ENCODE results near the gene DOCK1. TPM values are rescaled to one million over a fixed set of nuclear protein-coding genes. Genes with fewer than 3 reads are reported as not detected.

Gene DOCK1
- total and polyA plus RNA-seq, 3 donors from 2014 or later, result 19.0 to 46.2 (median 32.0) TPM

DNA sequence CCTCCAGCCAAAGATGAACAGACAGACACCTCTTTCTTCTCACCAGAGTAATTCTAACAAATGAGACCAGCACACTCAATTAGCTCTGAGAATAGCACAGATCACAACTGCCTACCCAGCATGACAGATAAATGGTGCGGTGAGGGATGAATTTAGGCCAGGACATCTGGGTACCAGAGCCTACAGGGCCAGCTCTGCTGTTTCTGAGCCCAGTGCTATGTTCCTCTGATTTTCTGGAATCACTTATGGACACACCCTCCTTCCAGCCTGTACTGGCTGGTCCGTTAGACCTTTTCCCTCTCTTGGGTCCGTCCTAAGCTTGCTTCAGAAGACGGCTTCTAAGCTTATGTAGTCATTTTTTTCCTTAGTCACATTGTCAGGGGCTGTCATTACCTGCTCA, 217.6 kb downstream of the DOCK1 start:
- H3K9me3 ChIP-seq, result no peaks in the 10 kb centered on the region
- TF ChIP-seq POLR2A (IDR thresholded peaks at IDR 0.05), result no peak
- TF ChIP-seq, protein P1, sequence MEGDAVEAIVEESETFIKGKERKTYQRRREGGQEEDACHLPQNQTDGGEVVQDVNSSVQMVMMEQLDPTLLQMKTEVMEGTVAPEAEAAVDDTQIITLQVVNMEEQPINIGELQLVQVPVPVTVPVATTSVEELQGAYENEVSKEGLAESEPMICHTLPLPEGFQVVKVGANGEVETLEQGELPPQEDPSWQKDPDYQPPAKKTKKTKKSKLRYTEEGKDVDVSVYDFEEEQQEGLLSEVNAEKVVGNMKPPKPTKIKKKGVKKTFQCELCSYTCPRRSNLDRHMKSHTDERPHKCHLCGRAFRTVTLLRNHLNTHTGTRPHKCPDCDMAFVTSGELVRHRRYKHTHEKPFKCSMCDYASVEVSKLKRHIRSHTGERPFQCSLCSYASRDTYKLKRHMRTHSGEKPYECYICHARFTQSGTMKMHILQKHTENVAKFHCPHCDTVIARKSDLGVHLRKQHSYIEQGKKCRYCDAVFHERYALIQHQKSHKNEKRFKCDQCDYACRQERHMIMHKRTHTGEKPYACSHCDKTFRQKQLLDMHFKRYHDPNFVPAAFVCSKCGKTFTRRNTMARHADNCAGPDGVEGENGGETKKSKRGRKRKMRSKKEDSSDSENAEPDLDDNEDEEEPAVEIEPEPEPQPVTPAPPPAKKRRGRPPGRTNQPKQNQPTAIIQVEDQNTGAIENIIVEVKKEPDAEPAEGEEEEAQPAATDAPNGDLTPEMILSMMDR (IDR thresholded peaks at IDR 0.05), result no peak
- intact Hi-C loops (cut with DNase I; ENCODE audit: low total_unique reads), result no loop called here
- no peak for DNase-seq
- H3K4me1 ChIP-seq, result no peaks in the 10 kb centered on the region
- no peaks in the 10 kb centered on the region for H3K27me3 ChIP-seq
- no peaks in the 10 kb centered on the region for H3K36me3 ChIP-seq (ENCODE audit: low read depth, missing control alignments)
- H3K27ac ChIP-seq, result no peak overlapping the region
- no peak overlapping the region for H3K4me3 ChIP-seq
- 67 to 70% methylated on average over 4 of the region's 4 CpGs for WGBS, 2 donors

DNA sequence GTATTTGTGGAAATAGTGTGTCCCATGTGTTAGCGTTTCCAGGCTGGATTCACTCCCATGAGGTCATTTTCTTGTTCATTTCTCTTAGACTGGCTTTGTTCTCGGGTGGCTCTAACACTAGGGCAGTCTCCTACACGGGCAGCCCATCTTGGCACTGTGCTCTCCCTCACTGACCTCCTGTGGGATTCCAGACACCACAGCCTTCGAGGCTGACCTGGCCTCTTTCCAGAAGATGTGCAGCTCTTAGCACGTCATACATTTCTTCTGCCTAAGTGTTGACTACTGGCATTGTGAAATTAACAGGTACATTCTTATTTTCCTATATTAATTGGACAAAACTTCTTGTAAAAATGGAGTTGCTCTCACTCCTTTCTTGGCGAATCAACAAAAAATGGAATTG, 218.4 kb downstream of the DOCK1 start:
- intact Hi-C loops (cut with DNase I; ENCODE audit: low total_unique reads), result no loop called here
- Histone ChIP-seq H3K36me3 (ENCODE audit: low read depth, missing control alignments) (no peaks in the 10 kb centered on the region), H3K27ac (no peak overlapping the region), H3K4me3 (no peak overlapping the region), H3K4me1 (no peaks in the 10 kb centered on the region), H3K9me3 (no peaks in the 10 kb centered on the region), H3K27me3 (no peaks in the 10 kb centered on the region)
- 72 to 73% methylated on average over 6 of the region's 6 CpGs for WGBS, 2 donors
- no peak for DNase-seq
- TF ChIP-seq POLR2A (IDR thresholded peaks at IDR 0.05), result no peak
- TF ChIP-seq, protein P1 (IDR thresholded peaks at IDR 0.05), result no peak

- WGBS, 2 donors, result 86 to 87% methylated on average over 9 of the region's 9 CpGs
Measured at GRCh38 chr10:127125331-127125730, 220.1 kb downstream of the DOCK1 start.

GRCh38 chr10:127127822-127128221, 222.6 kb downstream of the DOCK1 start:
- H3K4me3 ChIP-seq, result no peak overlapping the region
- no peak for TF ChIP-seq POLR2A (IDR thresholded peaks at IDR 0.05)
- TF ChIP-seq, protein P1 (IDR thresholded peaks at IDR 0.05), result no peak
- WGBS, 2 donors, result 84 to 91% methylated on average over 1 of the region's 1 CpG

More at GRCh38 chr10:127125331-127125730, 220.1 kb downstream of the DOCK1 start:
- H3K36me3 ChIP-seq (ENCODE audit: low read depth, missing control alignments), result no peaks in the 10 kb centered on the region
- H3K4me1 ChIP-seq, result no peaks in the 10 kb centered on the region
- no peaks in the 10 kb centered on the region for H3K27me3 ChIP-seq
- H3K27ac ChIP-seq, result no peak overlapping the region
- TF ChIP-seq POLR2A (IDR thresholded peaks at IDR 0.05), result no peak
- intact Hi-C loops (cut with DNase I; ENCODE audit: low total_unique reads), result no loop called here
- no peaks in the 10 kb centered on the region for H3K9me3 ChIP-seq
- H3K4me3 ChIP-seq, result no peak overlapping the region
- DNase-seq, result no peak

GRCh38 chr10:127129104-127129503, 223.9 kb downstream of the DOCK1 start:
- Histone ChIP-seq H3K27ac (no peak overlapping the region), H3K27me3 (no peaks in the 10 kb centered on the region), H3K4me3 (no peak overlapping the region), H3K9me3 (no peaks in the 10 kb centered on the region), H3K4me1 (no peaks in the 10 kb centered on the region), H3K36me3 (ENCODE audit: low read depth, missing control alignments) (no peaks in the 10 kb centered on the region)
- intact Hi-C loops (cut with DNase I; ENCODE audit: low total_unique reads), result no loop called here
- TF ChIP-seq POLR2A (IDR thresholded peaks at IDR 0.05), result no peak
- TF ChIP-seq, protein P1 (IDR thresholded peaks at IDR 0.05), result no peak
- no peak for DNase-seq
- WGBS, 2 donors, result 82 to 87% methylated on average over 5 of the region's 5 CpGs

More at GRCh38 chr10:127127822-127128221, 222.6 kb downstream of the DOCK1 start:
- Histone ChIP-seq H3K9me3 (no peaks in the 10 kb centered on the region), H3K4me1 (no peaks in the 10 kb centered on the region), H3K27ac (no peak overlapping the region), H3K36me3 (ENCODE audit: low read depth, missing control alignments) (no peaks in the 10 kb centered on the region), H3K27me3 (no peaks in the 10 kb centered on the region)
- no peak for DNase-seq
- intact Hi-C loops (cut with DNase I; ENCODE audit: low total_unique reads), result no loop called here
